H1 (cell line): ENCODE results near the gene TIMMDC1. TPM values are rescaled to one million over a fixed set of nuclear protein-coding genes. Genes with fewer than 3 reads are reported as not detected.

Experiments
- CTCF ChIA-PET: fragments of 300-600 bp; sonication (Branson Sonifier 250); formaldehyde crosslinking; loops from one replicate; lab custom pipeline; 2021; ENCODE audit not compliant: partially characterized antibody; lab: Charles Lee
- POLR2A ChIA-PET: fragments of 300-600 bp; sonication (Branson Sonifier 250); formaldehyde crosslinking; loops from one replicate; lab custom pipeline; 2021; ENCODE audit warnings: inconsistent platforms; ENCODE audit not compliant: partially characterized antibody; lab: Charles Lee
- DNase-seq, 2 experiments: peaks; one replicate each; pipeline versions ENCODE4 v3.0.0 to v3.0.0-alpha.2; 2010 to 2022; ENCODE audit warnings: low spot score in 2 of 2, low read depth in 1 of 2, mixed read lengths in 1 of 2
- FAIRE-seq: peaks from 2 replicates; lab custom pipeline; 2011; peaks lifted over from hg19 to GRCh38; lab: Jason Lieb, UNC
- H2AFZ ChIP-seq: 2 replicates; pipeline ENCODE4 v1.8.1; 2012; ENCODE audit warnings: low read length, inconsistent platforms
- H2AK5ac ChIP-seq: 2 replicates; pipeline ENCODE4 v1.6.1; 2013; ENCODE audit warnings: low read depth, low read length
- H2BK120ac ChIP-seq: replicated peaks from 2 replicates; pipeline ENCODE3; 2013; ENCODE audit warnings: low read depth, low read length, inconsistent platforms
- H2BK12ac ChIP-seq: 2 replicates; pipeline ENCODE4 v1.6.1; 2013; ENCODE audit warnings: low read depth, low read length
- H2BK15ac ChIP-seq: 2 replicates; pipeline ENCODE4 v1.6.1; 2013; ENCODE audit warnings: low read length
- H2BK20ac ChIP-seq: 2 replicates; pipeline ENCODE4 v1.6.1; 2013; ENCODE audit warnings: low read length
- H2BK5ac ChIP-seq: 2 replicates; pipeline ENCODE4 v1.6.1; 2013; ENCODE audit warnings: low read depth, low read length
- H3K14ac ChIP-seq: 2 replicates; pipeline ENCODE4 v1.6.1; 2013; ENCODE audit warnings: inconsistent platforms; ENCODE audit not compliant: insufficient read length
- H3K18ac ChIP-seq: 2 replicates; pipeline ENCODE4 v1.6.1; 2013; ENCODE audit warnings: low read length; ENCODE audit errors: extremely low read depth
- H3K23ac ChIP-seq: 2 replicates; pipeline ENCODE4 v1.6.1; 2013; ENCODE audit warnings: inconsistent platforms; ENCODE audit not compliant: insufficient read length
- H3K23me2 ChIP-seq: 2 replicates; pipeline ENCODE4 v1.6.1; 2013; ENCODE audit warnings: low read depth, low read length
- H3K27ac ChIP-seq: 2 replicates; pipeline ENCODE4 v1.6.1; 2011; ENCODE audit warnings: low read depth, low read length, inconsistent platforms
- H3K27me3 ChIP-seq, 4 experiments: replicated peaks in 1 of 4; 1 replicate in 1 of 4; 2 replicates in 3 of 4; pipeline versions ENCODE4 v1.6.1 to v1.8.1; 2011 to 2013; ENCODE audit warnings: low read length in 3 of 4, mild to moderate bottlenecking in 3 of 4, inconsistent platforms in 2 of 4, mixed read lengths in 2 of 4, moderate library complexity in 1 of 4; ENCODE audit not compliant: control insufficient read depth in 3 of 4, insufficient read depth in 3 of 4; ENCODE audit errors: extremely low read depth in 1 of 4
- H3K36me3 ChIP-seq, 4 experiments: 2 replicates each; pipeline versions ENCODE4 v1.6.1 to v1.8.1; 2011 to 2013; ENCODE audit warnings: mild to moderate bottlenecking in 4 of 4, low read length in 3 of 4, moderate library complexity in 2 of 4, control low read depth in 1 of 4, inconsistent platforms in 1 of 4; ENCODE audit not compliant: insufficient read depth in 4 of 4, control insufficient read depth in 2 of 4
- H3K4ac ChIP-seq: replicated peaks from 2 replicates; pipeline ENCODE3; 2013; ENCODE audit warnings: low read length, low read depth, mixed read lengths, inconsistent platforms; ENCODE audit not compliant: insufficient read length
- H3K4me1 ChIP-seq, 4 experiments: replicated peaks in 1 of 4; 1 replicate in 1 of 4; 2 replicates in 3 of 4; pipeline versions ENCODE4 v1.6.1 to v1.8.1; 2011 to 2013; ENCODE audit warnings: low read length in 3 of 4, inconsistent platforms in 2 of 4, mixed read lengths in 1 of 4; ENCODE audit not compliant: insufficient read depth in 4 of 4, control insufficient read depth in 3 of 4
- H3K4me2 ChIP-seq, 2 experiments: 2 replicates each; pipeline versions ENCODE4 v1.6.1 to v1.8.1; 2011 to 2013; ENCODE audit warnings: low read depth in 2 of 2, low read length in 2 of 2, control low read depth in 1 of 2, inconsistent platforms in 1 of 2, mild to moderate bottlenecking in 1 of 2; ENCODE audit not compliant: insufficient read depth in 1 of 2
- H3K4me3 ChIP-seq, 4 experiments: fragments of 200-600, 300-600 bp in 1 of 4; sonication (generic), shearing (Covaris generic), sonication (Bioruptor Twin) in 1 of 4; 2 replicates each; pipeline versions ENCODE4 v1.5.1 to v1.8.1; 2011 to 2016; ENCODE audit warnings: low read length in 4 of 4, low read depth in 3 of 4, control low read depth in 2 of 4, inconsistent platforms in 2 of 4, mild to moderate bottlenecking in 2 of 4, mixed read lengths in 1 of 4, moderate library complexity in 1 of 4; ENCODE audit not compliant: insufficient read depth in 2 of 4; ENCODE audit errors: extremely low read depth in 1 of 4
- H3K56ac ChIP-seq: replicated peaks from 2 replicates; pipeline ENCODE3; 2013; ENCODE audit warnings: low read depth, mild to moderate bottlenecking, mixed read lengths, low read length, inconsistent platforms; ENCODE audit not compliant: insufficient read length
- H3K79me1 ChIP-seq: 2 replicates; pipeline ENCODE4 v1.6.1; 2013; ENCODE audit warnings: low read depth, low read length, control low read depth
- H3K79me2 ChIP-seq, 2 experiments: 2 replicates each; pipeline versions ENCODE4 v1.6.1 to v1.8.1; 2012 to 2013; ENCODE audit warnings: low read length in 2 of 2, mild to moderate bottlenecking in 2 of 2, inconsistent platforms in 1 of 2; ENCODE audit not compliant: insufficient read depth in 2 of 2, control insufficient read depth in 1 of 2
- H3K9ac ChIP-seq, 4 experiments: replicated peaks in 1 of 4; 1 replicate in 1 of 4; 2 replicates in 3 of 4; pipeline versions ENCODE4 v1.6.1 to v1.8.1; 2011 to 2013; ENCODE audit warnings: low read depth in 3 of 4, low read length in 3 of 4, control low read depth in 2 of 4, mild to moderate bottlenecking in 2 of 4, moderate library complexity in 2 of 4, inconsistent platforms in 1 of 4; ENCODE audit errors: extremely low read depth in 1 of 4
- H3K9me3 ChIP-seq, 2 experiments: 2 replicates each; pipeline versions ENCODE4 v1.6.1 to v1.8.1; 2012 to 2013; ENCODE audit warnings: mild to moderate bottlenecking in 2 of 2, moderate library complexity in 2 of 2, control low read depth in 1 of 2, inconsistent platforms in 1 of 2, low read depth in 1 of 2, low read length in 1 of 2, mixed read lengths in 1 of 2; ENCODE audit not compliant: insufficient read depth in 2 of 2
- H4K20me1 ChIP-seq, 2 experiments: replicated peaks in 1 of 2; 2 replicates each; pipeline versions ENCODE3 to v1.8.1; 2011 to 2013; ENCODE audit warnings: inconsistent platforms in 2 of 2, low read length in 2 of 2, mild to moderate bottlenecking in 1 of 2; ENCODE audit not compliant: insufficient read depth in 2 of 2, control insufficient read depth in 1 of 2
- H4K5ac ChIP-seq: 2 replicates; pipeline ENCODE4 v1.6.1; 2013; ENCODE audit warnings: low read length, low read depth, mixed read lengths, inconsistent platforms; ENCODE audit not compliant: insufficient read length
- H4K8ac ChIP-seq: 2 replicates; pipeline ENCODE4 v1.8.0; 2013; ENCODE audit warnings: mild to moderate bottlenecking, moderate library complexity, low read length, inconsistent platforms; ENCODE audit not compliant: insufficient read depth; ENCODE audit errors: extremely low read depth
- H4K91ac ChIP-seq: replicated peaks from 2 replicates; pipeline ENCODE3; 2013; ENCODE audit warnings: low read length, mixed read lengths, inconsistent platforms; ENCODE audit not compliant: insufficient read length
- GABPA ChIP-seq: IDR thresholded peaks from 2 replicates; pipeline ENCODE4 v1.6.1; 2011; ENCODE audit warnings: mild to moderate bottlenecking, low read length, moderate library complexity, borderline replicate concordance; ENCODE audit not compliant: insufficient read depth
- HDAC6 ChIP-seq: IDR thresholded peaks from one replicate; pipeline ENCODE4 v1.7.1; 2012; ENCODE audit warnings: low read depth, mild to moderate bottlenecking, inconsistent platforms, low read length, moderate library complexity
- KDM1A ChIP-seq: fragments of 200-600, 300-600 bp; sonication (generic); IDR thresholded peaks from 2 replicates; pipeline ENCODE4 v1.7.1; 2016; ENCODE audit warnings: mild to moderate bottlenecking, low read length, borderline replicate concordance
- WGBS, 2 experiments: shearing (Covaris generic) in 1 of 2; methylation state at CpG; one replicate each; pipeline versions ENCODE4 v1.1.6 to v1.1.7; 2013 to 2015; ENCODE audit warnings: low lambda C conversion rate in 2 of 2, mixed read lengths in 2 of 2, inconsistent platforms in 1 of 2, low coverage in 1 of 2, missing lambda C conversion rate in 1 of 2; ENCODE audit not compliant: insufficient replicate concordance in 2 of 2, insufficient coverage in 1 of 2, insufficient read length in 1 of 2; ENCODE audit errors: extremely low coverage in 1 of 2, missing lambda C conversion rate in 1 of 2; 5-methylcytosine and 5-hydroxymethylcytosine counted together
- polyA plus RNA-seq, 7 experiments: library from polyadenylated mRNA; depleted of rRNA in 3 of 7; stranded (reverse) in 5 of 7; unstranded in 2 of 7; fragments of >200 nt in 5 of 7; fragments of 200-250 nt in 2 of 7; gene quantifications; 1 replicate in 5 of 7; 2 replicates in 1 of 7; 4 replicates in 1 of 7; pipeline versions ENCODE4 v1.2.1 to v1.2.3, GENCODE V29; 2011 to 2013; ENCODE audit warnings: missing spikeins in 2 of 7, mixed read lengths in 2 of 7
- total RNA-seq: library from RNA; stranded (reverse); fragmentation: NEBNext Ultra II Directional; extraction: Animal tissue kit (Norgen Biotek cat#: 25700); gene quantifications from 2 replicates; pipeline ENCODE4 v1.2.1, GENCODE V29; 2021

Gene TIMMDC1
- total and polyA plus RNA-seq, 2 of the 8 experiments (the other 6 are each of a cell fraction or from before 2014, with no cell fraction given) = 80.7 to 128 TPM

DNA sequence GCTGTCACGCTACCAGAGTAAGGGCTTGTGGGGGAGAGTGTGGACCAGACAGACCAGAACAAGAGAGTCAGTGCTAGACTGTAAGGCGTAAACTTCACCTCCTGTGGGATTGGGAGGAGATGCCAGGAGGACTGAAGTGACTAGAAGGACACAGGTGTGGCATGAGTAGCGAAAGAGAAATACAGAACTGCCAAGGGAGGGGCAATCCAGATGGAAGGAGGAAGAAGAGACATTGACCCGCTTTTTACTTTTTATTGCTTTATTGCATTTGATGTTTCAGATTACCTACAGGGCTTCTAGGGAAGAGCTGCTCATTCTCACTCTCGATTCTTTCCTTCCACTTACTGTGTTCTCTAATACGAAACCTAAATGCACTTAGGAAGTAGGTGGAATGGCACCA lies 27.5 kb upstream of the TIMMDC1 start:
- WGBS, 2 experiments = 83% methylated on average over 6 of the region's 6 CpGs; no CpG with 5 or more reads in 1 of the 2 experiments
- H3K4me3 ChIP-seq = no peak overlapping the region
- no peak overlapping the region for H4K91ac ChIP-seq
- ChIA-PET CTCF (interaction anchor here (1.7 to 2.0 kb wide), 2 partner anchors 12 to 230 kb away, joined by 3 to 4 read pairs; no protein-coding TSS in a partner anchor), POLR2A (interaction anchor here (1.0 to 1.4 kb wide), 2 partner anchors 10 to 27 kb away, joined by 3 read pairs; partner anchors contain the start of gene TIMMDC1)
- no peak overlapping the region for H2BK20ac ChIP-seq
- no peak overlapping the region for H2AK5ac ChIP-seq
- H2BK120ac ChIP-seq = no peak overlapping the region
- no peak overlapping the region for H4K8ac ChIP-seq
- no peak overlapping the region for H3K23ac ChIP-seq
- H3K23me2 ChIP-seq = peaks cover 8% of the 10 kb centered on the region; the same call in 1 of the 2 replicates
- no peak overlapping the region for H4K5ac ChIP-seq
- peaks cover 0 to 6% (median 1%) of the 10 kb centered on the region in 4 experiments; a peak in 2 of 7 replicates for H3K4me1 ChIP-seq
- H3K36me3 ChIP-seq = peaks cover 2 to 30% (median 8%) of the 10 kb centered on the region in 4 experiments; a peak in 5 of 8 replicates
- H3K4me2 ChIP-seq = no peak overlapping the region
- no peak overlapping the region for H3K4ac ChIP-seq
- DNase-seq (no peak), FAIRE-seq (no peak)
- peaks cover 0 to 7% of the 10 kb centered on the region in 2 experiments; a peak in 2 of 4 replicates for H3K79me2 ChIP-seq
- no peak overlapping the region for H2AFZ ChIP-seq
- peaks cover 0 to 1% of the 10 kb centered on the region in 2 experiments for H4K20me1 ChIP-seq
- H3K56ac ChIP-seq = no peak overlapping the region
- H3K18ac ChIP-seq = no peak overlapping the region
- peaks cover 3% of the 10 kb centered on the region; the same call in 1 of the 2 replicates for H3K79me1 ChIP-seq
- no peak overlapping the region for H3K9ac ChIP-seq
- H2BK15ac ChIP-seq = no peak overlapping the region
- no peaks in the 10 kb centered on the region for H3K9me3 ChIP-seq
- H2BK12ac ChIP-seq = no peak overlapping the region
- no peak overlapping the region for H3K27ac ChIP-seq
- H3K14ac ChIP-seq = no peak overlapping the region
- no peak overlapping the region for H2BK5ac ChIP-seq
- no peaks in the 10 kb centered on the region for H3K27me3 ChIP-seq
- TF ChIP-seq HDAC6 (no peak), GABPA (no peak), KDM1A (no peak)
